Thyroid gland (tissue), 4 donors: ENCODE measurements around the gene FCHSD2. TPM values are rescaled to one million over a fixed set of nuclear protein-coding genes. Genes with fewer than 3 reads are reported as not detected.
"Not testable (repeated sequence)": the region's sequence is repeated elsewhere in the genome, so short reads cannot be mapped to it uniquely, and the experiment has no call there.

ENCODE experiments used
- DNase-seq, 2 donors: peaks; one replicate each; pipeline ENCODE4 v3.0.0-alpha.2; 2019
- H3K27ac ChIP-seq, 3 donors: fragments of 200-600 bp; sonication (generic); 1 replicate in 2 of 3; 2 replicates in 1 of 3; pipeline ENCODE4 v1.5.1; 2016 to 2019; ENCODE audit warnings: mild to moderate bottlenecking in 1 of 3, moderate library complexity in 1 of 3
- H3K27me3 ChIP-seq: fragments of 200-600 bp; sonication (generic); one replicate; pipeline ENCODE4 v1.5.1; 2019
- H3K36me3 ChIP-seq, 2 donors: fragments of 200-600 bp; sonication (generic); one replicate each; pipeline ENCODE4 v1.5.1; 2016 to 2019
- H3K4me1 ChIP-seq, 2 donors: fragments of 200-600 bp; sonication (generic); one replicate each; pipeline ENCODE4 v1.5.1; 2017 to 2019
- H3K4me3 ChIP-seq, 3 donors: fragments of 200-600 bp; sonication (generic); replicated peaks in 1 of 3; 1 replicate in 2 of 3; 2 replicates in 1 of 3; pipeline ENCODE4 v1.5.1; 2016; ENCODE audit warnings: mild to moderate bottlenecking in 1 of 3
- H3K9me3 ChIP-seq: fragments of 200-600 bp; sonication (generic); one replicate; pipeline ENCODE4 v1.5.1; 2017
- CTCF ChIP-seq, 6 experiments: fragments of 200-600 bp in 3 of 6; fragments of 450-650 bp in 3 of 6; sonication (generic) in 3 of 6; IDR thresholded peaks; one replicate each; pipeline ENCODE4 v1.5.1; 2016 to 2019; ENCODE audit warnings: antibody characterized with exemption in 6 of 6, mild to moderate bottlenecking in 2 of 6, inconsistent platforms in 1 of 6, moderate library complexity in 1 of 6
- POLR2A ChIP-seq, 2 donors: fragments of 450-650 bp; IDR thresholded peaks; one replicate each; pipeline ENCODE4 v1.6.1; 2017; ENCODE audit warnings: antibody characterized with exemption in 2 of 2, mild to moderate bottlenecking in 2 of 2, moderate library complexity in 1 of 2
- WGBS, 2 donors: methylation state at CpG; one replicate each; pipeline ENCODE4 v1.1.5; 2017; 5-methylcytosine and 5-hydroxymethylcytosine counted together
- intact Hi-C: fragments of 100-400 bp; cut with DNase I; formaldehyde crosslinking; loops from one replicate; pipeline ENCODE4 v1.15.1; 2023
- total RNA-seq, 4 donors: library from RNA; depleted of rRNA; stranded (reverse); fragments of >200 nt; gene quantifications; one replicate each; pipeline ENCODE4 v1.2.3, GENCODE V29; 2016

Gene FCHSD2
- total RNA-seq, 4 donors from 2014 or later: 13.5 to 21.7 (median 16.9) TPM

- Histone ChIP-seq H3K36me3 (no peaks in the 10 kb centered on the region), H3K4me3 (no peak overlapping the region), H3K27ac (no peak overlapping the region), H3K27me3 (no peaks in the 10 kb centered on the region), H3K4me1 (peaks cover 4 to 16% of the 10 kb centered on the region in 2 donors), H3K9me3 (no peaks in the 10 kb centered on the region)
- intact Hi-C loops: no loop called here
- TF ChIP-seq POLR2A (IDR thresholded peaks at IDR 0.05) (no peak), CTCF (IDR thresholded peaks at IDR 0.05) (no peak)
- WGBS, 2 donors: 78 to 81% methylated on average over 2 of the region's 2 CpGs
- DNase-seq: no peak
Measured at GRCh38 chr11:72807792-72808191, 334.3 kb downstream of the FCHSD2 start.

GRCh38 chr11:72807021-72807693 is 335.0 kb downstream of the FCHSD2 start:
- H3K27ac ChIP-seq: no peak overlapping the region
- intact Hi-C loops: no loop called here
- H3K9me3 ChIP-seq: no peaks in the 10 kb centered on the region
- H3K36me3 ChIP-seq: no peaks in the 10 kb centered on the region
- H3K4me1 ChIP-seq: peaks cover 0 to 11% of the 10 kb centered on the region in 2 donors
- no peaks in the 10 kb centered on the region for H3K27me3 ChIP-seq
- TF ChIP-seq POLR2A (IDR thresholded peaks at IDR 0.05) (no peak), CTCF (IDR thresholded peaks at IDR 0.05) (no peak)
- 80 to 91% methylated on average over 5 of the region's 5 CpGs for WGBS, 2 donors
- no peak for DNase-seq
- H3K4me3 ChIP-seq: no peak overlapping the region

- H3K9me3 ChIP-seq, DNase-seq, H3K27me3 ChIP-seq, H3K27ac ChIP-seq, H3K36me3 ChIP-seq, intact Hi-C loops, H3K4me3 ChIP-seq, H3K4me1 ChIP-seq: not testable (repeated sequence)
- WGBS, 2 donors: 90 to 91% methylated on average over 1 of the region's 1 CpG
Measured at GRCh38 chr11:72806378-72806777, 335.7 kb downstream of the FCHSD2 start.

GRCh38 chr11:72805216-72805615 is 336.9 kb downstream of the FCHSD2 start:
- no peaks in the 10 kb centered on the region for H3K27me3 ChIP-seq
- WGBS, 2 donors: 87 to 89% methylated on average over 6 of the region's 6 CpGs
- intact Hi-C loops: no loop called here

GRCh38 chr11:72802822-72803221 is 339.3 kb downstream of the FCHSD2 start:
- Histone ChIP-seq H3K4me1 (no peaks in the 10 kb centered on the region), H3K27ac (no peak overlapping the region), H3K27me3 (no peaks in the 10 kb centered on the region), H3K36me3 (no peaks in the 10 kb centered on the region), H3K9me3 (no peaks in the 10 kb centered on the region), H3K4me3 (no peak overlapping the region)
- 80 to 95% methylated on average over 6 of the region's 6 CpGs for WGBS, 2 donors
- intact Hi-C loops: no loop called here
- TF ChIP-seq POLR2A (IDR thresholded peaks at IDR 0.05) (no peak), CTCF (IDR thresholded peaks at IDR 0.05) (no peak)
- no peak for DNase-seq

More at GRCh38 chr11:72805216-72805615, 336.9 kb downstream of the FCHSD2 start:
- no peak overlapping the region for H3K4me3 ChIP-seq
- no peak overlapping the region for H3K27ac ChIP-seq
- no peaks in the 10 kb centered on the region for H3K9me3 ChIP-seq
- H3K4me1 ChIP-seq: no peaks in the 10 kb centered on the region
- no peak for TF ChIP-seq CTCF (IDR thresholded peaks at IDR 0.05)
- TF ChIP-seq POLR2A (IDR thresholded peaks at IDR 0.05): no peak
- H3K36me3 ChIP-seq: no peaks in the 10 kb centered on the region
- no peak for DNase-seq
